Measurements from ENCODE around the gene DCUN1D2.

The DCUN1D2 gene

DNA sequence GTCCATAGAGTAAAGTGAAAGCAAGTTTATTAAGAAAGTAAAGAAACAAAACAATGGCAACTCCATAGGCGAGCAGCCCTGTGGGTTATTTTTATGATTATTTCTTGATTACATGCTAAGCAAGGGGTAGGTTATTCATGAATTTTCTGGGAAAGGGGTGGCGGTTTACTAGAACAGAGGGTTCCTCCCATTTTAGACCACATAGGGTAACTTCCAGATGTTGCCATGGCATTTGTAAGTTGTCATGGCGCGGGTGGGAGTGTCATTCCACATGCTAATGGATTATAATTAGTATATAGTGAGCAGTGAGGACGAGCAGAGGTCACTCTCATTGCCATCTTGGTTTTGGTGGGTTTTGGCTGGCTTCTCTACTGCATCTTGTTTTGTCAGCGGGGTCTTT is 8.4 kb upstream of the DCUN1D2 start:
- FAIRE-seq (no peak), DNase-seq (ENCODE audit: insufficient read length, low spot score) (no peak)
- TF ChIP-seq, protein P1, sequence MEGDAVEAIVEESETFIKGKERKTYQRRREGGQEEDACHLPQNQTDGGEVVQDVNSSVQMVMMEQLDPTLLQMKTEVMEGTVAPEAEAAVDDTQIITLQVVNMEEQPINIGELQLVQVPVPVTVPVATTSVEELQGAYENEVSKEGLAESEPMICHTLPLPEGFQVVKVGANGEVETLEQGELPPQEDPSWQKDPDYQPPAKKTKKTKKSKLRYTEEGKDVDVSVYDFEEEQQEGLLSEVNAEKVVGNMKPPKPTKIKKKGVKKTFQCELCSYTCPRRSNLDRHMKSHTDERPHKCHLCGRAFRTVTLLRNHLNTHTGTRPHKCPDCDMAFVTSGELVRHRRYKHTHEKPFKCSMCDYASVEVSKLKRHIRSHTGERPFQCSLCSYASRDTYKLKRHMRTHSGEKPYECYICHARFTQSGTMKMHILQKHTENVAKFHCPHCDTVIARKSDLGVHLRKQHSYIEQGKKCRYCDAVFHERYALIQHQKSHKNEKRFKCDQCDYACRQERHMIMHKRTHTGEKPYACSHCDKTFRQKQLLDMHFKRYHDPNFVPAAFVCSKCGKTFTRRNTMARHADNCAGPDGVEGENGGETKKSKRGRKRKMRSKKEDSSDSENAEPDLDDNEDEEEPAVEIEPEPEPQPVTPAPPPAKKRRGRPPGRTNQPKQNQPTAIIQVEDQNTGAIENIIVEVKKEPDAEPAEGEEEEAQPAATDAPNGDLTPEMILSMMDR (IDR thresholded peaks at IDR 0.05; ENCODE audit: insufficient read depth, missing control alignments), result no peak

DNA sequence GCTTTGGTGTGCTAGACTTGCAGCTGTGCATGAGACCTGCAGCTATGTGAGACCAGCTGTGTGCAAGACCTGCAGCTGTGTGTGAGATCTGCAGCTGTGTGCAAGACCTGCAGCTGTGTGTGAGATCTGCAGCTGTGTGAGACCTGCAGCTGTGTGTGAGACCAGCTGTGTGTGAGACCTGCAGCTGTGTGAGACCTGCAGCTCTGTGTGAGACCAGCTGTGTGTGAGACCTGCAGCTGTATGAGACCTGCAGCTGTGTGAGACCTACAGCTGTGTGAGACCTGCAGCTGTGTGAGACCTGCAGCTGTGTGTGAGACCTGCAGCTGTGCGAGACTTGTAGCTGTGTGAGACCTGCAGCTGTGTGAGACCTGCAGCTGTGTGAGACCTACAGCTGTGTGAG is 6.7 kb upstream of the DCUN1D2 start:
- FAIRE-seq (no peak), DNase-seq (ENCODE audit: insufficient read length, low spot score) (no peak)
- TF ChIP-seq, protein P1 (IDR thresholded peaks at IDR 0.05; ENCODE audit: insufficient read depth, missing control alignments), result no peak

DNA sequence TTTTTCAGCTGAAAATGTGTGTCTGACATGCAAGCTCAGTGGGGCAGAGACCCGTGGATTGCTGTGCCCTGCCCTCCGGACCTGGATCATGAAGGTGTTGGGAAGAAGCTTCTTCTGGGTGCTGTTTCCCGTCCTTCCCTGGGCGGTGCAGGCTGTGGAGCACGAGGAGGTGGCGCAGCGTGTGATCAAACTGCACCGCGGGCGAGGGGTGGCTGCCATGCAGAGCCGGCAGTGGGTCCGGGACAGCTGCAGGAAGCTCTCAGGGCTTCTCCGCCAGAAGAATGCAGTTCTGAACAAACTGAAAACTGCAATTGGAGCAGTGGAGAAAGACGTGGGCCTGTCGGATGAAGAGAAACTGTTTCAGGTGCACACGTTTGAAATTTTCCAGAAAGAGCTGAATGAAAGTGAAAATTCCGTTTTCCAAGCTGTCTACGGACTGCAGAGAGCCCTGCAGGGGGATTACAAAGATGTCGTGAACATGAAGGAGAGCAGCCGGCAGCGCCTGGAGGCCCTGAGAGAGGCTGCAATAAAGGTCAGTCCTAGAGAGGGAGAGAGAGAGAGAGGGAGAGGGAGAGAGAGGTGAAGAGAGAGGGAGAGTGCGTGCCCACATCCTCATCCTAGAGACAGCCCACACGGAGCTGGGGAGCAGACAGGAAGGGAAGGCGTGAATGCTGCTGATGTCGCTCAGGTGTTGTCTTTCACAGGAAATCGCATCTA is 5.1 kb upstream of the DCUN1D2 start:
- FAIRE-seq (no peak), DNase-seq (ENCODE audit: insufficient read length, low spot score) (no peak)
- TF ChIP-seq, protein P1 (IDR thresholded peaks at IDR 0.05; ENCODE audit: insufficient read depth, missing control alignments), result no peak

DNA sequence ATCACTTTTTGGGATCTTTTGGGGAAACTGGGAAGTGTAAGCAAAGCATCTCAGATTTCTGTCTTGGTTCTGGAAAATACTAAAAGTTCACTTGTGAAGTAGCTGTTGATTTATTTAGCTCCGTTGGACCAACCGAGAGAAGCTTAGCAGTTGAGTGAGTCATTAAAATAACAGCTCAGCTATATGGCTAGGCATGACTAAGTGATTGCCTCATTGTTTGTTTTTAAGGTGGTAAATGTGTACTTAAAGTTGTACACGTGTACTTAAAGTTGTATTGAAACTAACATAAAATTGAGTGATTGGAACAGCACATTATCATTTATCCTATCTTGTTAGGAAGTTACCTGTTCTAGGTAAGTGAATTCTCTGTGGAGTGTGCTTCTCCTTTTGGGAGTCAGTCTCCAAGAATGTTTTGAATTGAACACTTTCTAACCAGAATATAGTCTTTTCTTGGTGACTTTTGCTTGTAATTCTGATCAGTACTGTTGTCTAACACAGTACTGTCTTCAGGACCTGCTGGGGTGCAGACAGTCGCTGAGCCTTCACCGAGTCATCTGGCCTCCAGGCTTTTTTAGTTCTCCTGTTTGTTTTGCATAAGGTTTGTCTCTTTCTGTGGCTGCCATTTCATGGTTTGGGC is 2.9 kb upstream of the DCUN1D2 start:
- TF ChIP-seq, protein P1 (IDR thresholded peaks at IDR 0.05; ENCODE audit: insufficient read depth, missing control alignments), result no peak
- FAIRE-seq (no peak), DNase-seq (ENCODE audit: insufficient read length, low spot score) (no peak)

- no peak for DNase-seq (ENCODE audit: insufficient read length, low spot score)
- TF ChIP-seq, protein P1 (IDR thresholded peaks at IDR 0.05; ENCODE audit: insufficient read depth, missing control alignments), result no peak
- no peak for FAIRE-seq
These were observed 1.5 kb upstream of the DCUN1D2 start for GRCh38 chr13:113491982-113492381.

- FAIRE-seq (no peak), DNase-seq (ENCODE audit: insufficient read length, low spot score) (no peak)
- TF ChIP-seq, protein P1 (IDR thresholded peaks at IDR 0.05; ENCODE audit: insufficient read depth, missing control alignments), result no peak
These were observed 940 bp upstream of the DCUN1D2 start for GRCh38 chr13:113491418-113491883.
